Measurements from ENCODE around the gene NACAD.
A peak's percentile ranks its signal among the peaks of the same experiment; 100 is the strongest.

The NACAD gene

GRCh38 chr7:45105588-45106188 lies 16.9 kb upstream of the NACAD start:
- Mint-ChIP-seq H3K36me3 (ENCODE audit: low read depth) (peaks cover 64% of the 10 kb centered on the region), H3K27me3 (no peaks in the 10 kb centered on the region), H3K27ac (no peak overlapping the region), H3K4me3 (peak overlapping the region; percentile 25), H3K9me3 (no peaks in the 10 kb centered on the region), H3K4me1 (peaks cover 42% of the 10 kb centered on the region)
- DNase-seq: no peak
- ATAC-seq: peak; percentile 57

GRCh38 chr7:45104844-45105587 lies 16.2 kb upstream of the NACAD start:
- Mint-ChIP-seq H3K27ac (no peak overlapping the region), H3K36me3 (ENCODE audit: low read depth) (peaks cover 63% of the 10 kb centered on the region), H3K4me3 (no peak overlapping the region), H3K27me3 (no peaks in the 10 kb centered on the region), H3K9me3 (no peaks in the 10 kb centered on the region), H3K4me1 (peaks cover 38% of the 10 kb centered on the region)
- no peak for DNase-seq
- ATAC-seq: no peak

GRCh38 chr7:45103958-45104843 lies 15.4 kb upstream of the NACAD start:
- Mint-ChIP-seq H3K27me3 (no peaks in the 10 kb centered on the region), H3K27ac (no peak overlapping the region), H3K4me1 (peaks cover 34% of the 10 kb centered on the region), H3K9me3 (no peaks in the 10 kb centered on the region), H3K36me3 (ENCODE audit: low read depth) (peaks cover 61% of the 10 kb centered on the region), H3K4me3 (no peak overlapping the region)
- ATAC-seq: no peak
- DNase-seq: no peak

GRCh38 chr7:45102785-45103712 lies 14.3 kb upstream of the NACAD start:
- no peak for ATAC-seq
- no peak for DNase-seq
- H3K4me3 Mint-ChIP-seq: no peak overlapping the region
- peak overlapping the region; percentile 8 for H3K27ac Mint-ChIP-seq
- H3K9me3 Mint-ChIP-seq: no peaks in the 10 kb centered on the region
- peaks cover 23% of the 10 kb centered on the region for H3K4me1 Mint-ChIP-seq
- peaks cover 50% of the 10 kb centered on the region for H3K36me3 Mint-ChIP-seq (ENCODE audit: low read depth)
- H3K27me3 Mint-ChIP-seq: no peaks in the 10 kb centered on the region

DNA sequence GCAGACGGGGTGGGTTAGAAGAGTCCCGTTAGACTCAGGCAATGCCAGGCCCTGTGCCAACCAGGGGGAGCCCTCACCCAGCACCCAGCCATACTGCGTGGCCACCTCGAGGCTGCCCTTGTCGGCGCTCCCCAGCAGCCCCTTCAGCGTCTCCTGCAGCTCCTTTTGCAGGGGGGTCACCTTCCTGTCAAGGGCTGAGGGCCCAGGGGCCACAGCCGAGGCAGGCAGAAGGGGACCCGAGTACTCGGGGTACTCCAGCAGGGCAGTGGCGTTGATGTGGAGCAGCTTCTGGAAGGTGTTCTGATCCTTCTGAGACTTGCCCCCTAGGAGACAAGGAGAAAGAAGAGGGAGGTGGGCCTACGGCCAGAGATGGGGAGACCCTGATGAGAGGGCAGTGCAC lies 13.0 kb upstream of the NACAD start:
- ATAC-seq (no peak), DNase-seq (no peak)
- H3K27me3 Mint-ChIP-seq: no peaks in the 10 kb centered on the region
- H3K27ac Mint-ChIP-seq: no peak overlapping the region
- H3K9me3 Mint-ChIP-seq: no peaks in the 10 kb centered on the region
- H3K4me3 Mint-ChIP-seq: no peak overlapping the region
- H3K36me3 Mint-ChIP-seq (ENCODE audit: low read depth): peaks cover 40% of the 10 kb centered on the region
- H3K4me1 Mint-ChIP-seq: peaks cover 11% of the 10 kb centered on the region

- no peaks in the 10 kb centered on the region for H3K27me3 Mint-ChIP-seq
- H3K36me3 Mint-ChIP-seq (ENCODE audit: low read depth): peaks cover 32% of the 10 kb centered on the region
- H3K4me1 Mint-ChIP-seq: peaks cover 5% of the 10 kb centered on the region
- DNase-seq: no peak
- ATAC-seq: no peak
- no peak overlapping the region for H3K27ac Mint-ChIP-seq
- no peak overlapping the region for H3K4me3 Mint-ChIP-seq
- no peaks in the 10 kb centered on the region for H3K9me3 Mint-ChIP-seq
These were observed 12.2 kb upstream of the NACAD start for GRCh38 chr7:45100761-45101480.

- no peak for ATAC-seq
- Mint-ChIP-seq H3K4me3 (no peak overlapping the region), H3K9me3 (no peaks in the 10 kb centered on the region), H3K27ac (no peak overlapping the region), H3K36me3 (ENCODE audit: low read depth) (peaks cover 28% of the 10 kb centered on the region), H3K27me3 (no peaks in the 10 kb centered on the region), H3K4me1 (no peaks in the 10 kb centered on the region)
- no peak for DNase-seq
These were observed 11.4 kb upstream of the NACAD start for GRCh38 chr7:45099891-45100760.

GRCh38 chr7:45098983-45099839 lies 10.4 kb upstream of the NACAD start:
- Mint-ChIP-seq H3K4me3 (no peak overlapping the region), H3K36me3 (ENCODE audit: low read depth) (peaks cover 28% of the 10 kb centered on the region), H3K27me3 (no peaks in the 10 kb centered on the region), H3K9me3 (no peaks in the 10 kb centered on the region), H3K27ac (no peak overlapping the region), H3K4me1 (no peaks in the 10 kb centered on the region)
- no peak for DNase-seq
- ATAC-seq: peak; percentile 33

- Mint-ChIP-seq H3K4me1 (peaks cover 5% of the 10 kb centered on the region), H3K27me3 (peaks cover 5% of the 10 kb centered on the region), H3K9me3 (no peaks in the 10 kb centered on the region), H3K36me3 (ENCODE audit: low read depth) (no peaks in the 10 kb centered on the region), H3K27ac (no peak overlapping the region), H3K4me3 (no peak overlapping the region)
- ATAC-seq (no peak), DNase-seq (no peak)
These were observed 4.1 kb upstream of the NACAD start for GRCh38 chr7:45092931-45093235.

GRCh38 chr7:45092100-45092930 lies 3.5 kb upstream of the NACAD start:
- Mint-ChIP-seq H3K27me3 (peaks cover 5% of the 10 kb centered on the region), H3K9me3 (no peaks in the 10 kb centered on the region), H3K27ac (no peak overlapping the region), H3K4me1 (peaks cover 5% of the 10 kb centered on the region), H3K36me3 (ENCODE audit: low read depth) (no peaks in the 10 kb centered on the region), H3K4me3 (no peak overlapping the region)
- no peak for DNase-seq
- ATAC-seq: no peak

GRCh38 chr7:45089341-45089891 lies 647 bp upstream of the NACAD start:
- no peaks in the 10 kb centered on the region for H3K9me3 Mint-ChIP-seq
- DNase-seq (peak; percentile 75), ATAC-seq (peak; percentile 71)
- peaks cover 5% of the 10 kb centered on the region for H3K27me3 Mint-ChIP-seq
- H3K36me3 Mint-ChIP-seq (ENCODE audit: low read depth): no peaks in the 10 kb centered on the region
- H3K27ac Mint-ChIP-seq: peak overlapping the region; percentile 59
- H3K4me3 Mint-ChIP-seq: peak overlapping the region; percentile 67
- H3K4me1 Mint-ChIP-seq: peaks cover 5% of the 10 kb centered on the region
